Measurements from ENCODE around the gene SLC22A16.

- TF ChIP-seq CTCF (IDR thresholded peaks at IDR 0.05; ENCODE audit: low read depth, low read length) (no peak), POLR2A (IDR thresholded peaks at IDR 0.05; ENCODE audit: extremely low read depth, insufficient read length) (no peak)
Measured at GRCh38 chr6:110389689-110390382, 86.6 kb downstream of the SLC22A16 start.

Measured in NB4 (cell line).